GM18867 (cell line): ENCODE data around the gene SPOCD1.

Experiments
- ATAC-seq: cut with Tn5 transposase; IDR thresholded peaks from one replicate; pipeline ENCODE4 v1.9.1; 2021; ENCODE audit warnings: mild to moderate bottlenecking, moderate library complexity; ENCODE audit not compliant: unreplicated experiment

The SPOCD1 gene

DNA sequence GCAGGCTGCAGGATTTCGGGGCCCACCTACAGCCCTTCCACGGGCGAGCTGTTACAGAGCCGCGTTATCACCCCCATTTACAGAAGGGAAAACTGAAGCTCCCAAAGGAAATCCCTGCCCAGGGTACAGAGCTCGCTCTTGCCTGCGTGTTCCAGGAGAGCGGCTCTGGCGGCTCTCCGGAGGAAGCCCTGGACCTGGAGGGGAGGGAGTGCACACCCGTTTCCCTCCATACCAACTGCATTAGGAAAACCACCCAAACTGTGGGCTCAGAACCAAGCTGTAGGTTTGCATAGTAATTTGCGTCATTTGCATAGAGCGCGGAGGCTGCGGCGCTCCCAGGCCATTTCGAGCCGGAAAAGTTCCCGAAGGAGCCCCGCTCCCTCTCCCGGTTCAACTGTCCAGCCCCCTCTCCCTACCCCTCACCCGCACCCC is 27.0 kb downstream of the SPOCD1 start:
- peak; percentile 27 for ATAC-seq

- peak; percentile 70 for ATAC-seq
These were observed 27.5 kb downstream of the SPOCD1 start for GRCh38 chr1:31788138-31788824.

GRCh38 chr1:31787786-31788137 is 28.1 kb downstream of the SPOCD1 start:
- ATAC-seq: no peak

DNA sequence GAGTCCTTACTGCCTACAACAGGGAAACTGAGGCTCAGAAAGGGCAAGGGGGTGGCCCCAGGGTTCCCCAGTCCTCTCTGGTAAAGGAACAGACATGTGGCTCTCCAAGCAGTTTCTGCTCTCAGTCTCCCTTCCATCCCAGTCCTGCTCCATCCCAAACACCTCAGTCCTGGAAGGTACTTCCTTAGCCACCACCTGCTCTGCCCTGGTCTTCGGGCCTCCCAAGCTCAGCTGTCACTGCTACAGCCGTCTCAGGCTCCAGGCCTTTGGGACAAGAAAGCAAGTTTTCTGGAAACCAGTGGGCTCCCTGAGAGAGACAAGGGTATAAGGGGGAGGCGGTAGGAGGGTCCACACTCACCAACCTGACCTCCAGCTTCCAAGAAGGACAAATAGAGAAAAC is 28.6 kb downstream of the SPOCD1 start:
- no peak for ATAC-seq

DNA sequence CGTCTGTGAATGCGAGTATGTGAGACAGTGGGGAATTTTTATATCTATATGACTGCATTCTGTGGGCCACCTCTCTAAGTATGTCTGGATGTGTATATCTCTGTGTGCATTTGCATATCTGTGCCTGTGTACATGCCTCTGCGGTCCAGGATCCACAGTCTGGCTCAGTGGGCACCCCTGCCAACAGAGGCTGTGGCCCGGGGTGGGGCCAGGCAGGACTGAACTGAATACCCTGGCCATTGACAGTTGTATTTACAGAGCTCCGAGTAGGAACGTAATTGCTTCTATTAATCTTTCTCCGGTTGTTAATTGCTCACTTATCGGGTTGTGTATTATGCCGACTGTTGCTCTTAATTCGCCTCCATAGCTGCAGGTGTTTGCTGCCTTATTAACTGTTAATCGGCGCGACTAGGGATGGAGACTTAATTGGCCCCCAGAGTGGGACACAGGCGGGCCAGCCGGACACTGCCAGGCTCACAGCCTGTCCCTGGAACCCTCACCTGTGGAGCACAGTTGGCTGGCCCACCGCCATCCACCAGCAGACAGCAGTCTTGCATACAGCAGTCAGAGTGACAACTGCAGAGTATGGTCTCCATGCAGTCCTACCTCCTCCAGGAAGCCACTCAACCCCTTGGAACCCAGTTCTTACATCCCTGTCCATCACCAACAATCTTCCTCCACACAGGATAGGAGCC is 29.3 kb downstream of the SPOCD1 start:
- no peak for ATAC-seq

DNA sequence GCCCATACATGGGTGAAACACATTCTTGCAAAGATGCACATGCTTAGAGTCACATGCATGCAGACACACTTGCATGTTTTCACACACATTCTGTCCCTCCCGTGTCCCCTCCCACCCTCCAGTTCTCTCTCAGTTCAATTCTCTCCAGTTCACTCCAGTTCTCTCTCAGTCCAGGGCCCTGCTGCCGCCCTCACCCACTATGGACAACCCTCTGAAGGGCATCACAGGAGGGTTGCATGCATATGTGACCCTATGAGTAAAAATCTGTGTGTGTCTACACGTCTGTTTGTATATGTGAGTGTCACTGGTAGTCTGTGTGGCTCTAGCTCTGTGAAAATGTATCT is 29.9 kb downstream of the SPOCD1 start:
- ATAC-seq: no peak

- ATAC-seq: no peak
These were observed 30.5 kb downstream of the SPOCD1 start for GRCh38 chr1:31785020-31785946.

- no peak for ATAC-seq
These were observed 31.3 kb downstream of the SPOCD1 start for GRCh38 chr1:31784356-31785019.

DNA sequence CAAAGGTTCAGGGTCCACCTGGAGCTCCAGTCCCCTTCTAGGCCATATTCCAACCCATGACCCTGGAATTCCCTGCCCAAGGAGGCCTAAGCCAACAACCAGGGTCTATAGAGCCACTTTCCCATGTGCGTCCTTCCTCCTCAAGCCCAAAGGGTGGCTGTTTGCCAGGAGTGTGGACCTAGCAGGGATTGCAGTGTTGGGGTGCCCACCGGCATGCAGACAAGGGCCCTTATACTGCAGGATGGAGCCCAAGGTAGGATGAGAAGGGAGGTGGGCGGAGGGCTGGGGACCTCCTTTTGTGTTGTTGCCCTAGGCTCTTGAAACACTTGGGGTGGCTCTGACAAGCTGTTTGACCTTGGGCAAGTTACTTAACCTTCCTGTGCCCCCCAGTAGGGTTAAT is 32.0 kb downstream of the SPOCD1 start:
- ATAC-seq: no peak

GRCh38 chr1:31782421-31783410 is 33.1 kb downstream of the SPOCD1 start:
- no peak for ATAC-seq

DNA sequence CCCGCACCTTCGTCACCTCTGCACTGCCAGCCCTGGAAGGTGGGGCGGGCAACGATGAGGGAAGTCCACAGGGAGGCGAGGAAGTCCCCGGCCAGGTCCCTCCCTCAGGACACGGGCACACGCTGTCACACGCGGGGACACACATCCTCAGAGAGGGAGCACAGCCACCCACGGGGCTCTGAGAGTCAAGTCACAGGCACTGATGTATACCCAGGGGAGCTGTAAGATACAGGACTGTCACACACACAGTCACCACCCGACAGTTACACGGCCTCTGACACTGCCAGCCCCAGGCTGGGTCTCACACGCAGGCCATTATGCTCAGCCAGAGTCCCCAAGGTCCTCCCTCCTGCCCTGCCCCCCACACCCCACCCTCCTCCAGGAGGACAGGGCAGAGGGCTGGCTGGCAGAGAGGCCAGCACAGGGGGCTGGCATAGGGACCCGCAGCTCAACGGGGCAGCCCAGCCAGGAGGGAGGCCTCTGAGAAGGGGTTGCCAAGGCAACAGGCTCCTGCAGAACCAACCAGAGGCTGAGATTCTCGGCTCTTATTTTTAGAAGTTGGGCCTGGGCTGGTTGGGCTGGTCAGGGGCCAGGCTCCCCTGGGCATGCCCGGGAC is 34.0 kb downstream of the SPOCD1 start:
- ATAC-seq: no peak

DNA sequence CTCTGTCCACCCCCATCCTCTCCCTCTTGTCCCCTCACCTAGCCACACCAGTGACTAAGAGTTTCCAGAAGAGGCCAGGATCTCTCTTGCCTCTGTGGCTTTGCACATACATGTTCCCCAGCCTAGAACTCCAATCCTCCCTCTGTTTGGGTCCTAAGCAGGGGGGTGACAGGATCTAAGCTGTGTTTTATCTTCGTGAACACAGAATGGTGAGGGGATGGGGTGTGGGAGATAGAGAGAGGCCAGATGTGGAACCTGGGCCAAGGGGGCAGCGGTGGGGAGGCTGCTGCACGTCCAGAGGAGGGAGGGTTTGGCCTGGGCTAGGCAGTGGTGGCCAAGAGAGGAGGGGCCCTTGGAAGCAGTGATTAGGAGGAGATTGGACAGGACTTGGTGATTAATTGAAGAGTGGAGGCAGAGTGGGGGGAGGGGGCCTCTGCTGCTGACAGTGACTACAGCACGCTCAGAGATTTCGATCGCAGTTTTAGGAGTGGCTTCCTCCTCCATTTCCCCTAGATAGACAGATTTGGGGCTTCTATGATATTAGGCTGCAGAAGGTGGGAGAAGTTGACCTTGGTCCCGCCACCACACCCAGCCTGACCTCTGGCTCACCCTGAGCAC is 34.6 kb downstream of the SPOCD1 start:
- ATAC-seq: no peak

- ATAC-seq: no peak
These were observed 35.2 kb downstream of the SPOCD1 start for GRCh38 chr1:31780632-31781031.

GRCh38 chr1:31779687-31780086 is 36.1 kb downstream of the SPOCD1 start:
- no peak for ATAC-seq

GRCh38 chr1:31778763-31779488 is 36.9 kb downstream of the SPOCD1 start:
- no peak for ATAC-seq

GRCh38 chr1:31776516-31776915 is 39.3 kb downstream of the SPOCD1 start:
- no peak for ATAC-seq

GRCh38 chr1:31776032-31776431 is 39.8 kb downstream of the SPOCD1 start:
- no peak for ATAC-seq

DNA sequence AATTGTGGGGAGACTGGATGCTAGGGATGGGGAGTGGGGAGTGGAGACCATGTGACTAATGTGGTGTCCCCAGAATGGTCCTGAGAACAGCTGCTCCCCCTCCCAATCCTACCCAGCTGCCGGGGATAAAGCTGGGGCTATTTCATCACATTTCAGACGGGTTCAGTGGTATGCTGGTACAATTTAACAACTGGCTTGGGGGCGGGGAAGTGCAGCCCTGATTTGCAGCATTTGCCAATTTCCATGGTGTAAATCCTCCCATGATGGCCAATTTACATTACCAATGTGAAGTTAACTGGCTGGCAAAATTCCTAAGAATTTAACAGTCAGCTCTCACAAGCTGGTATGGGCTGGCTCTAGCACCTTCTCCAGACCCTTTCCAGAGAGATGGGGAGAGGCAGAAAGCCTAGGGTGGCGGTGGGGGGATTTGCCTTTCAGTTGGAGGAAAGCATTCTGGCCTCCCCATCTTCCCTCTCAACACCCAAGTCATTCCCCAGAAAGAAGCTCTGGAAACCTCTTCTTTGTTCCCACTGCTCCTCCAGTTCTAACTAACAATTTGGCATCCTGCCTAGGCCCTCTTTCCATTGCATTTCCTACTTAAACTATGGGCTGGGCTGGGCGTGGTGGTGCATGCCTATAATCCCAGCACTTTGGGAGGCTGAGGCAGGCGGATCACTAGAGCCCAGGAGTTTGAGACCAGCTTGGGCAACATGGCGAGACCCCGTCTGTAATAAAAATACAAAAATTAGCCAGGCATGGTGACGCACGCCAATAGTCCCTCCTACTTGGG is 40.4 kb downstream of the SPOCD1 start:
- no peak for ATAC-seq
